GM20431 (cell line): ENCODE results near the gene PDZD7.

Experiments used
- in situ Hi-C: fragments of 300-500 bp; cut with MseI, MboI; formaldehyde crosslinking; loops from one replicate; pipeline ENCODE4 v1.15.0; 2020; ENCODE audit warnings: low sequenced_read_pairs; ENCODE audit not compliant: unreplicated experiment

The PDZD7 gene

DNA sequence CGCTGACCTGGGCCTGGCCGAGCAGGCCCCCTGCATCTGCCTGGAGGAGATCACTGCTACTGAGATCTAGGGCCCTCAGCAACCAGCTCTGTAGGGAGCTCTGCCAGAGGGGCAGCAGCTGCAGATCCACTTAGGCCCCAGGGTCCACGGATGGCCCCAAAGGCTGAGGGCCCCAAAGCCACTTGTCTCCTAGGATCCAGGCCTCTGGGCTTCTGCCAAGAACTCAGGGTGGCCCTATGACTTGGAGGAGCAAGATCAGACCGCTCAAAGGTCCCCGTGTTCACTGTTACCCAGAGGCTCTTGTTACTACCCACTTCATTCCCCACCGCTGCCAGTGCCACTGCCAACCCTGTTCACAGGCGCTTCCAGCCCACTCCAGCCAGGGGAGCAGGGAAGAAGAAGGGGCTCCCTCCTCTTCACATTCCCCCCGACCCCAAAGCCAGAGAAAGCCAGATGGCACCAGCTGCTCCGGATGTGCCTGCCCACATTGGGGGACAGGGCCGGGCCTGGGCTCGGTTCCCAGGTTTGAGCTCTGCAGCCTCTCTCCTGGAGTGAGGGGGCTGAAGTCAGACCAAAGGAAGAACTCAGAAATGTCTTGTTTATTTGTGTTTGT, 23.7 kb downstream of the PDZD7 start:
- in situ Hi-C loops = no loop called here

DNA sequence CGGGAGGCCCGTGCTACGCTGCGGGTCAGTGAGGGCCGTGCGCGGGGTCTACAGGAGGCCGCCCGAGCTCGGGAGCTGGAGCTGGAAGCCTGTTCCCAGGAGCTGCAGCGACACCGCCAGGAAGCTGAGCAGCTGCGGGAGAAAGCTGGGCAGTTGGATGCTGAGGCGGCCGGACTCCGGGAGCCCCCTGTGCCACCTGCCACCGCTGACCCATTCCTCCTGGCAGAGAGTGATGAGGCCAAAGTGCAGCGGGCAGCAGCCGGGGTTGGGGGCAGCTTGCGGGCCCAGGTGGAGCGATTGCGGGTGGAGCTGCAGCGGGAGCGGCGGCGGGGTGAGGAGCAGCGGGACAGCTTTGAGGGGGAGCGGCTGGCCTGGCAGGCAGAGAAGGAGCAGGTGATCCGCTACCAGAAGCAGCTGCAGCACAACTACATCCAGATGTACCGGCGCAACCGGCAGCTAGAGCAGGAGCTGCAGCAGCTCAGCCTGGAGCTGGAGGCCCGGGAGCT, 24.3 kb downstream of the PDZD7 start:
- in situ Hi-C loops = no loop called here

DNA sequence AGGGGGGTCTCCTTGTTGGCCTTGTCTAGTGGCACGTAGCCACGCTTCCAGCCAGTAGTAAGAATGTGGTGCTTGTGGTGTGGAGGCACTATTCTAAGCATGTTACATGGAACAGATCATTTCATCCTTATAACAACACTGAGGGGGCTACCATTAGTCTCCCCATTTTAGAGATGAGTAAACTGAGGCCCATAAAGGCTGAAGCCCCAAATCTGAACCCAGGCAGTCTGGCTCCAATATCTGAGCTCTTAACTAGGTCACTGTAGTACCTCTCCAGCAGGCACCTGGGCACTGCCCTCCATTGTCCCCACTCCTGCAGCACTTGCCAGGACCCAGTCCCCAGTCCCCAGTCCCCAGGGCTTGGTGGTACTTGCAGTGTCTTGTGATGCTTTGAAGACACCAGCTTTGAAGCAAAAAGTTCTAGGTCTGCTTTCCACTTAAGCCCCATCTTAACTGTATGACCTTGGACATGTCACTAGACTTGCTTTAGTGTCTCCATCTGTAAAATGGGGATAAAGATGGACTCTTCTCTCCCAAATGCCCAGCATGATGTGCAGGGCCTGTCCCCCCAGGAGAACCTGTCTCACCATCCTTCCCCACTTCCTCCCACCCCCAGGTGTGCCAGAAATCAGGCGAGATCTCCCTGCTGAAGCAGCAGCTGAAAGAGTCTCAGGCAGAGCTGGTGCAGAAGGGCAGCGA, 24.9 kb downstream of the PDZD7 start:
- in situ Hi-C loops = no loop called here

DNA sequence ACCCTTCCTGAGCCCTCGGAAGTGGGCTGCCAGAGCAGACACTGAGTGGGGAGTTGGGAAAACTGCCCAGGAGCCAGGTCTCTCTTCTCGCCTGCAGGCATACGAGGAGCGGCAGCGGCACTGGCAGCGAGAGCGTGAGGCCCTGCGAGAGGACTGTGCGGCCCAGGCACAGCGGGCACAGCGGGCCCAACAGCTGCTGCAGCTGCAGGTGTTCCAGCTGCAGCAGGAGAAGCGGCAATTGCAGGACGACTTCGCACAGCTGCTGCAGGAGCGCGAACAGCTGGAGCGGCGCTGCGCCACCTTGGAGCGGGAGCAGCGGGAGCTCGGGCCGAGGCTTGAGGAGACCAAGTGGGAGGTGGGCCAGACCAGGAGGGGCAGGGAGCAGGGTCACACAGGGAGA, 25.6 kb downstream of the PDZD7 start:
- in situ Hi-C loops = no loop called here

DNA sequence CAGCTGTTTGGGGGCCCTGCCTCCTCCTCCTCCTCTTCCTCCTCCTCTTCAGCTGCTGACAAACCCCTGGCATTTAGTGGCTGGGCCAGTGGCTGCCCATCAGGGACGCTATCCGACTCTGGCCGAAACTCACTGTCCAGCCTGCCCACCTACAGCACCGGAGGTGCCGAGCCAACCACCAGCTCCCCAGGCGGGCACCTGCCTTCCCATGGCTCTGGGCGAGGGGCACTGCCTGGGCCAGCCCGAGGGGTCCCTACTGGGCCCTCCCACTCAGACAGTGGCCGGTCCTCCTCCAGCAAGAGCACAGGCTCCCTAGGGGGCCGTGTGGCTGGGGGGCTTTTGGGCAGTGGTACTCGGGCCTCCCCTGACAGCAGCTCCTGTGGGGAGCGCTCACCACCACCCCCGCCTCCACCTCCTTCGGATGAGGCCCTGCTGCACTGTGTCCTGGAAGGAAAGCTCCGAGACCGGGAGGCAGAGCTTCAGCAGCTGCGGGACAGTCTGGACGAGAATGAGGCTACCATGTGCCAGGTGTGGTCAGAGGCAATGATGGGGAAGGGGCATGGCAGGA, 27.2 kb downstream of the PDZD7 start:
- in situ Hi-C loops = no loop called here

DNA sequence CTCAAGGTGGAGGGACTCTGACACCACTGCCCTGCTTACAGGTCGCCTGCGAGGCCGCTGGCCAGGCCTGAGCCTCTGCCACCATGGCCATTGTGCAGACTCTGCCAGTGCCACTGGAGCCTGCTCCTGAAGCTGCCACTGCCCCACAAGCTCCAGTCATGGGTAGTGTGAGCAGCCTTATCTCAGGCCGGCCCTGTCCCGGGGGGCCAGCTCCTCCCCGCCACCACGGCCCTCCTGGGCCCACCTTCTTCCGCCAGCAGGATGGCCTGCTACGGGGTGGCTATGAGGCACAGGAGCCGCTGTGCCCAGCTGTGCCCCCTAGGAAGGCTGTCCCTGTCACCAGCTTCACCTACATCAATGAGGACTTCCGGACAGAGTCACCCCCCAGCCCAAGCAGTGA, 28.5 kb downstream of the PDZD7 start:
- in situ Hi-C loops = no loop called here

DNA sequence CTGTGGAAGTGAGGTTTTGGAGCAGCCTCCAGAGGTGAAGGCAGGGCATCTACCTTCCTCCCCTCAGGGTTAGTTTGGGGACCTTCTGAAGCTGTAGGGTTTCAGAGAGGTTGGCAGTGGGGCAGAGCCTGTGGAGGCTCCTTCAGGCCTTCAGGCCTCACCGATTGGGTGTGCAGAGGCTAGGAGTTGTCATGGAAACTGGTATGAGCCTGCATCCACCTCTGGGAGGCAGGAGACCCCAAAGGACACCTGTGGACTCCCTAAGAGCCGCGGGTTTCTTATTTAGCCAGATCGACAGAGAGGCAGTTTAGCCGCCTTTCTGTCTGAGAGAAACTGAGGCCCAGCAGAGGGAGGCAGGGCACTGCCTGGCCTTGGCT, 29.3 kb downstream of the PDZD7 start:
- in situ Hi-C loops = no loop called here

DNA sequence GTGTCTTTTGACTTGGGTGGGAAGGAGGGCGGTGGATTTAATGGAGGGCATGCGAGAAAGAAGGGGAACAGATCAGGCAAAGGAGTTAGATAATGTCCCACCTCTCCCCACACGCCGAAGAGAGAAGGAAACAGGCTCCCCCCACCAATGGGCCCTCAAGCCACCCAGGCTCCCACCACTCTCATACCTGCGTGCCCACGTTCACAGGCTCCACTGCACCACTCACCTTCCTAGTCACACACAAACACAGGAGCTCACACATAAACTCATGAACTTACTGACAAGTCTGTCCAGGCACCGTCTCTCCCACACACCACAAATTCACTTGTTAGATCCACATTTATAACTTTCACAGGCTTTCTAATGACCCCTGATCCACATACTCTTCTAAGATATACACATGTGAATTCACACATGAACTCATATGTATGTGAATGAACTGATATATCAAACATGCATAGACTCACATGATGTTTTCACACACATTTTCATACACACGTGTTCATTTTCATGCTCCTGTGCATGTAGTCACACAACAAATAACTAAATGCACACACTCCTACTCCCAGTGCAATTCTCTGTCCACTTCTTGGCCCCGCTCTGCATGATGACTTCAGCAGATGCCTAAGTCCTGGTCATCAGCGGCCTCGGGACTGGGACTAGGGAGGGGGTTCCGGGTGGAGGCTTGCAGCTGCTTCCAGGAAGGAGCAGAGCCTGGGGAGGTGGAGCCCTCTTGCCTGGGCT, 29.8 kb downstream of the PDZD7 start:
- in situ Hi-C loops = no loop called here

DNA sequence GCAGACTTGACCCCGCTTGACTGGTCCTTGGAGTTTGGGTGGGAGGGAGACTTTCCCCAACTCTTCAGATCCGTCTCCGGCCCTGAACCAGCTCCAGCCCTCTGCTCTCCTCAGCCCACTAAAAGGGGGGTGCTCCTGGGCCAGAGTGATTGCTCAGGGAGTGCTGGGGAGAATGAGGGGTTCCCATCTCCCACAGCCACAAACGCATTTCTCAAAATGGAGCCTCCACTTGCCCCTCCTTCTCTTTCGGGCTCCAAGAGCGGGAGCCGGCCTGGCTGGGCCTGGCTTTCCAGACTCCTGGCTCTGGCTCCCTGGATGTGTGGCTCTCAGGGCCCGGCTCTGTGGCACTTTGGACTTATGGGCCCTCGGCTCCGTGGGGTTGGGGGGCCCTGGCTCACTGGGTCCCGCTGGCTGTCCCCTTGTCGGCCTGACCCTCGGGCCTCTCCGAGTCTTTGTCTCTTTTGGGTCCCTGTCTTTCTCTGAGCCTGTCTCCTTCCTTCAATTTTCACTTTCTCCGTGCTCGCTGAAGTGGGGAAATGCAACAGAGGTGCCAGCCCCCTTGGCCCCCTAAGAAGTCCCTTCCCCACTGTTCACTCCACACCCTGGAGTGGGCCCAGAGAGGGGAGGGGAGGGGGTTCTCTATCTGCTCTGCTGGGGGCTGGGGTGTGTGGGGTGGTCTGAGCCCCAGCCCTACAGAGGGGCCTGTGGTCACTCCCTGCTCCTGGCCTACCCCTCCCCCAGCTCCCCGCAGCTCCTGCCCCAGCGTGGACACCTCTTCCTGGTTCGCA, 30.6 kb downstream of the PDZD7 start:
- in situ Hi-C loops = no loop called here

DNA sequence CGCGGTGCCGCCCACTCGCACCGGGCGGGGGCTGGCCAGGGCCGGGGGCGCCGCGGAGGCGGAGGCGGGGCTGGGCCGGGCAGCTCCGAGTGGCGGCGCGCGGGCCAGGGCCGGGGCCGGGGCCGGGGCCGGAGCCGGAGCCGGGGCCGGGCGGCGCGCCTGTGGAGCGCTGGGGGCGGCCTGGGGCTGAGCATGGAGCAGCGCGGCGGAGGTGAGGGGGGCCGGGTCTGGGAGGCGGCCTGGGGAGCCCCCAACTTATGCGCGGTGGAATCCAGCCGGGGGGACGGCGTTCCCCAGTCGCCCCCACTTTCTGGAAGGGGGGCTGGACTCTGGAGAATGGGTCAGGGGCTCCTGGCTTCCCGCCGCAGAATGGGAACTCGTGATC, 31.2 kb downstream of the PDZD7 start, which contains the start of gene LZTS2:
Gene LZTS2 (plus strand): TSS at position 67 of the 385 bp plus-strand sequence. CDS start 2,731 bp downstream, outside the sequence.
- in situ Hi-C loops = no loop called here

DNA sequence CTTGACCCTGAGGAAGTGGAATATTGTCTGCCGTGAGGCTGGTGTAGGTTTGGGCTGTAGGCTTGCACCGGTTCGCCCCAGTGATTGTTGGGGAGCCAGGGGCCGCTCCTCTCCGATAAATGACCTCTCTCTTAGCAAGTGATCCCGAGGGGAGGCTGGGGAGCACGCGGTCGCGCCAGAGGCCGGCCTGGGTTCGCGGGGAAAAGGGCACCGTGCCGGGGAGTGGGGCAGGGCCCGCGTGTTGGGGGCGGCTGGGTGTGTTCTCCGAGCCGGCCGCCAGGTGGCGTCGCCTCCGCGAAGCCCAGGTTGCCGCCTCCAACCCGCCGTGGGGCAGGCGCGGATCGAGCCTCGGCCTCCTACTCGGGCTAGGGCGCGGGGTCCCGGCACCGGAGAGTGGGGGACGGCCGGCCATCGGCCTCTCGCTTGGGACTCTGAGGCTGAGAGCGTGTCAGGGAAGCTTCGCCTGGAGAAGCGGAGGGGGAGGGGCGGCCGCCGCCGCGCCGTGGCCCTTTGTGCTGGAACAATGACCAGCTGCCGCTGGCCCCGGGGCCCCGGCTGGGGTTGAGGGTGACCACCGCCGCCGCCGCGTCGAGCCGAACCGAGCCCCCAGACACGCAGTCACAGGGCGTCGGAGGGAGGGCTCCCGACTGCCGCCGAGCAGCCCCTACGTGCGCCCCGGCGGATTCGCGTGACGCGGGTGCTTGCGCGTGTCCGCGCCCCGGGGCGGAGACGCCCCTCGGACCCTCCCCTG, 31.8 kb downstream of the PDZD7 start:
- in situ Hi-C loops = no loop called here

DNA sequence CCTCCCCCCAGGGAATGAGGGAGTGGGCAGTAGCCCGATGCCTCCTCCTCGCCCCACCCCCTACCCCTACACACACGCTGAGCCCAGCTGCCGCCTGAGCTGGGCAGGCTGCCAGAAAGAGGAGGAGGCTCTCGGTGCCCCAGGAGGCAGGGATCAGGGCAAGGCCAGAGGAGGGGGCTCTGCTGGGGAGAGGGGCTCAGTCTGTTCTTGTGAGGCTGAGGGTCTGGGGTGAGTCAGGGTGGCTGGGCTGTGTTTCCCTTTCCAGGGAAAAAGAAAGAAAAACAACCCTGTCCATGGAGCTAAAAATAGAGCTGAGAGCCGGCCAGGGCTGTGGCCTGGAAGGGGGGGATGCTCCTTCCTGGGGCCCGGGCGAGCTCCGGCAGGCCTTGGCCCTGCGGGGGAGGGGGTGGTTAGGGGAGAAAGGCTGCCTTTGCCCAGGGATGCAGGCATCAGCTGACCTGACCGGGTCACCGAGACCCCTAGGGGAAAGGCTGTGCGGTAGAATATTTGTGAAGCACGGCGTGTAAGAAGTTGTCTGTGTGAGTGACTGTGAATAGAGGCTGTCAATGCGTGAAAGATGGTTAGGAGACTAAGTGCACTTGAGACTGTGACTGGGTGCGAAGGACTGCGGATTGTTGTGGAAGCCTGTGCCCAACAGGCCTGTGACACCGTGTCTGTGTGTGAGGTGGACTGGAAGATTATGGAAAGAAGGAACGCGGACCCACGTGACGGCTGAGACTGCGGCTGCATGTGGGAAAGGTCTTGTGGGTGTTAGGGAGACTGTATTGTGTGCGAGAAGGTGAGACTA, 32.5 kb downstream of the PDZD7 start:
- in situ Hi-C loops = no loop called here

DNA sequence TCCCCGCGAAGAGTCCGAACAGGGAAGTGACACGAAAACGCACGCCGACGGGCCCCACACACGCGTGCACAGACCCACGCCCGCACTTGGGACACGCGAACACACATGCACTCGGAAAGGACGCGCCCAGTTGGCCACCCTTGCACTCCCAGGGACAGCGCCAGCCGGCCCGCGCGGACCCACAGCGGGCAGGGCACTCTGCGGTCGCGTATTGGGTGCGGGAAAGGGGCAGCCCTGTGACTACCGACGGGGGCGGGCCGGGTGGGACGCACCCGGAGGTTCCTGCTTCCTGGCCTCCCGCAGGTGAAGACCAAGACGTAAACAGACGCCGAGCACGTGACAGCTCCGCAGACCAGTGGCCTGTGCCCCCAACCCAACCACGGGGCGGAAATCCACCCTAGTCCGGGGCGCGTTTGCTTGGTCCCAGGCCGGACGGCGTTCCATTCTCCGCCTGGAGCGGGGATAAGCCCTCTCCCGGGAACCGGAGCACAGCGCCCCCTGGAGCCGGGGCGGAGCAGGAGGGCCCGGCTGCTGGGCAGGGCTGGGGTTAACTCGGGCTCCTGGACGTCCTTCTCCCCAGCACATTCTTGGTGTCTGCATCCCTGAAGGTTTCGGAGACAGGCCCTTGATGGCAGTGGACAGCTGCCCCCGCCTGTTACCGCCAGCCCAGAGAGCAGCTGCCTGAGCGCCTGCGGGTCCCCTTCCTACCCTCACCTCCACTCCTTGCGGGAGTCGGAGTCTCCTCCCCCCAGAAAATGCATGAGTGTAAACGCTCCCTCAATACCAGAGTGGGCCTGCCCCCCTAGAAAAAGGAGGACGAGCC, 33.4 kb downstream of the PDZD7 start:
- in situ Hi-C loops = no loop called here

DNA sequence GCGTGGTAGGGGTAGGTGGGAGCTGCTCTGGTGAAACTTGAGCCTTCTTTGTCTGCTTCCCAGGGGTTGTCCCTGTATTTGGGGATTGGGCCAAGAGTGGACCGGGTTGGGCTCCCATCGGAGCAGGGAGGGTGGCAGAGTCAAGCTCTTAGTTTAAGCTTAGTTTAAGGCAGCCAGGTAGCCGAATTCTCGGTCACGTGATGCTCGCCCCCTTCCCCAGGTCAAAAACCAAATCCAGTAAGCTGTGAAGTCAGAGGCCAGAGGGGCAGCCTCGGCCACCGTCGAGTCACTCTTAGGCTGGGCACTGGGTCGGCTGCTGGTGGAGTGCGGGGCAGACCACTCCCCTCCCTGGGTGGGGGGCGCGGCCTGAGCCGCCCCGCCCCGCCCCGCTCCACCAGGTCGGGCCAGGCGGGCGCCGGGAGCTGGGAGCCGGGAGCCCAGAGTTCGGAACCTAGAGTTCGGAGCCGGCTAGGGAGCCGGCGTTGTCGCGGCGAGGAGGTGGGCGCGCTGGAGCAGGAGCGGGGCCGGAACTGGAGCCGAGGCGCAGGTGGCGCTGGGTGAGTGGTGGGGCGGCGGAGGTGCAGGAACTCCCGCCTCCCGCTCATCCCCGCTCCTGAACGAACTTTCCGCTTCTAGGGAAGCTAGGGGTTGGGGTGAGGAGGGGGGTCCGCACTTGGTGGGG, 34.1 kb downstream of the PDZD7 start:
- in situ Hi-C loops = no loop called here

DNA sequence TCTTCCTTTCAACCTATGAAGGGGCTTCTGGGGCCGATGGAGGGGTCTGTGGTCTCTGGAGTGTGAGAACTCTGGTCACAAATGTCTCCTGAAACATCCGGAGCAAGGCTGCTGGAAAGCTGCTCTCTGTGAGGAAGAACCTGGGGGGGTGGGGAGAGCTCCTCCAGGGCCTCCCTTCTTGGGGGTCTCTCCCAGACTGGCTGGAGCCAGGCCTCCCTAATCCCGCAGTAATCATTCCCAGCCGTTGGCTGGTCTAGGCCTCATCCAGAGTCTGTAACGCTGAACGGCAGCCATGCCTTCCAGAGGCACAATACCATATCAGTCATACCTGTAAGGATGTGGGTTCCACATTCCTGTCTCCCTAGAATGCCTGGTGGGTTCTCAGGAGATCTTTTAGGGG, 35.7 kb downstream of the PDZD7 start:
- in situ Hi-C loops = no loop called here

DNA sequence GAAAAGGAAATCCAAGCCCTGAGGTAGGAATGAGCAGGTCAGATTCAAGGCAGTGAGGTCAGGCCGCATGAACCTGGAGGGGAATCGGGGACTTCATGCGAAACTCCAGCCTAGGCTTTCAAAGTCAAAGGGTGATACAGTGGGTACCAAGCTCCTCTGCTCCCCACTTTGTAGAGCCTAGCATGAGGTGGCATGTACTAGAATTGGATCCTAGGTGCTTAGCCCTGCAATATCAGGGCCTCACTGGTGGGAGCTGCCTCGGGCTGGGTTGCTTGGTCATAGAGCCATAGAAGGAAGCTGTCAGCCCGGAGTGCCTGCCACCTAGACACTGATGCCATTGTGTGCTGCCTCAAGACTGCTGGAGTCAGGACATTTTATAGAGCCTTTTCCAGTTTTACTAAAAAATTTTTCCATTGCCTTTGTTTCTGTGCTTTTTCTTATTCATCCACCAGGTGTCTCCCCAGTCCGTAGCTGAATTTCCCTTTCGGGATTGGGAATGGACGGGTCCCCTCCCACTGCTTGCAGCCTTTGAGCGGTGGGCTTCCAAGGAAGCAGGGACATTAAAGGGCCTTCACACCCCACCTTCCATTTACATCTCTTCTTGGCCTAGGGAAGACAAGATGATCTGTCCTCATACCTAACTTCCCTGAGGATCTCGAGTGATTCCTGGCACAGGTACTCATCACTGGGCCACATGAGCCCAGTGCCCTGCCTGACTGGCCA, 36.8 kb downstream of the PDZD7 start:
- in situ Hi-C loops = no loop called here

DNA sequence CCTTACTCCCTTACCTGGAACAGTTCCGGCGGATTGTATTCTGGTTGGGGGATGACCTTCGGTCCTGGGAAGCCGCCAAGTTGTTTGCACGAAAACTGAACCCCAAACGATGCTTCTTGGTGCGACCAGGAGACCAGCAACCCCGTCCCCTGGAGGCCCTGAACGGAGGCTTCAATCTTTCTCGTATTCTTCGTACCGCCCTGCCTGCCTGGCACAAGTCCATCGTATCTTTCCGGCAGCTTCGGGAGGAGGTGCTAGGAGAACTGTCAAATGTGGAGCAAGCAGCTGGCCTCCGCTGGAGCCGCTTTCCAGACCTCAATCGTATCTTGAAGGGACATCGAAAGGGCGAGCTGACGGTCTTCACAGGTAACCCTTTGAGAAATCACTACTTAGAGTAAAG, 41.8 kb downstream of the PDZD7 start:
- in situ Hi-C loops = no loop called here
